GM04503 (cell line): ENCODE measurements around the gene NOC2L.

Experiments used
- DNase-seq: peaks from one replicate; pipeline ENCODE4 v3.0.0-alpha.2; 2012; ENCODE audit warnings: low read depth

Gene NOC2L

GRCh38 chr1:942864-943533 lies 16.1 kb downstream of the NOC2L start:
- no peak for DNase-seq

- DNase-seq, result no peak
Measured at GRCh38 chr1:942411-942821, 16.6 kb downstream of the NOC2L start.

GRCh38 chr1:941588-942383 lies 17.3 kb downstream of the NOC2L start:
- no peak for DNase-seq

GRCh38 chr1:941015-941587 lies 18.0 kb downstream of the NOC2L start:
- DNase-seq, result no peak

- no peak for DNase-seq
Measured at GRCh38 chr1:940107-941014, 18.7 kb downstream of the NOC2L start.

GRCh38 chr1:939511-940106 lies 19.4 kb downstream of the NOC2L start:
- DNase-seq, result no peak

GRCh38 chr1:938711-939489 lies 20.2 kb downstream of the NOC2L start:
- no peak for DNase-seq

- DNase-seq, result no peak
Measured at GRCh38 chr1:938088-938683, 20.9 kb downstream of the NOC2L start.

GRCh38 chr1:937521-937920 lies 21.5 kb downstream of the NOC2L start:
- no peak for DNase-seq

- DNase-seq, result no peak
Measured at GRCh38 chr1:936348-937264, 22.4 kb downstream of the NOC2L start.

- DNase-seq, result no peak
Measured at GRCh38 chr1:935751-936231, 23.3 kb downstream of the NOC2L start.

GRCh38 chr1:934991-935750 lies 23.9 kb downstream of the NOC2L start:
- DNase-seq, result no peak

- no peak for DNase-seq
Measured at GRCh38 chr1:933603-933940, 25.5 kb downstream of the NOC2L start.

GRCh38 chr1:932776-933602 lies 26.1 kb downstream of the NOC2L start:
- no peak for DNase-seq

GRCh38 chr1:932173-932510 lies 26.9 kb downstream of the NOC2L start:
- DNase-seq, result no peak

GRCh38 chr1:931380-932172 lies 27.5 kb downstream of the NOC2L start:
- DNase-seq, result no peak

- DNase-seq, result no peak
Measured at GRCh38 chr1:930633-931138, 28.4 kb downstream of the NOC2L start.
